Stimulated activated CD8-positive, alpha-beta memory T cell treated with anti-CD3 and anti-CD28 coated beads, Interleukin-4, amount 100 ng/mL, for 24 hours (primary cell): ENCODE results near the gene GABRR3.

ENCODE experiments used
- DNase-seq: peaks from one replicate; pipeline ENCODE4 v3.0.0-alpha.2; 2020; ENCODE audit warnings: low read depth

The GABRR3 gene

DNA sequence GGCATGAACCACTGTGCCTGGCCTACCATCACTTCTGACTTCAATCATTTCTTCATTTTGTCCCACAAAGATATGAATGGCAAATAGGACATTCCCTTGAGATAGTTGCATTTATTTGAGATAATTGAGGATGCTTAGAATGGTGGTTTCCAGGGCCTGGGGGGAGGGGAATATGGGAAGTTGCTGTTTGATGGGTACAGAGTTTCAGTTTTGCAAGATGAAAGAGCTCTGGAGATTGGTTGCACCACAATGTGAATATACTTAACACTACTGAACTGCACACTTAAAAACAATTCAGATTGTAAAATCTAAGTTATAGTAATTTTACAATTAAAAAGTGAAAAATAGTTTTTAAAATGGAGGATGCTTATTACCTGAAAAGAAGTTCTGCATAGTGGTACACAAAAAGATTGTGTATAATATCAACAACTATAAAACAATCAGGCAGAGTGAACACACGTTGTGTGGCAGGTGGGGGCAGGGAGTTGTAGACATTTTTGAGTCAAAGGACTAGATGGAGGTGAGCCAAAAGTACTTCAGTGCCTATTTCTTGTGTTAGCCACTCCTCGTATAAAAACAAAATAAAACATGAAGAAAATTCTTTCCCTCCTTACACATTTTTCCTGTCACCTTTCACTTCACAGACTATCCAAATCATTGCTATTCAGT, 44.4 kb downstream of the GABRR3 start:
- no peak for DNase-seq

DNA sequence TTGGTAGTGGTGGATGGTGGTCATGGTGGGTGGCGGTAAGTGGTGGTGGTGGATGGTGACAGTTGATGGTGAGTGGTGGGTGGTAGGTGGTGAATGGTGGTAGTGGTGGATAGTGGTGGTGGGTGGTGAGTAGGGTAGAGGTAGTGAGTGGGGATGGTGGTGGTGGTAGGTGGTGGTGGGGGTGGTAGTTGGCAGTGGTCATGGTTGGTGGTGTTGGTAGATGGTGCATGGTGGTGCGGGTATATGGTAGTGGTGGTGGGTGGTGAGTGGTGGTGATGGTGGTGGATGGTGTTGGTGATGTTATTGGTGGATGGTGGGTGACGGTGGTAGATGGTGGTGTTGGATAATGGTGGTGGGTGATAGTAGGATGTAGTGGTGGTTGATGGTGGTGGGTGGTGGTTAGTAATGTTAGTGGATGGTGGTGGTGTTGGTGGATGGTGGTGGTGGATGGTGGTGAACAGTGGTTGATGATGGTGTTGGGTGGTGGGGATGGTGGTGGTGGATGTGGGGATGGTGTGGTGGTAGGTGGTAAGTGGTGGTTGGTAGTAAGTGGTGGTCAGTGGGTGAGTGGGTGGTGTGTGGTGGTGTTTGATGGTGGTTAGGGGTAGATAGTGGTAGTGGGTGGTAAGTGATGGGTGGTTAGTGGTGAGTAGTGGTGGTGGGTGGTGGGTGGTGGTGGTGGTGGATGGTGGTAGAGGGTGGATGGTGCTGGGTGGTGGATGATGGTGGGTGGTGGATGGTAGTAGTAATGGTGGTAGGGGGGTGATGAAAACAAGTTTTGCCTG, 46.1 kb downstream of the GABRR3 start:
- DNase-seq, result no peak

GRCh38 chr3:97987306-97987705, 47.8 kb downstream of the GABRR3 start:
- no peak for DNase-seq

DNA sequence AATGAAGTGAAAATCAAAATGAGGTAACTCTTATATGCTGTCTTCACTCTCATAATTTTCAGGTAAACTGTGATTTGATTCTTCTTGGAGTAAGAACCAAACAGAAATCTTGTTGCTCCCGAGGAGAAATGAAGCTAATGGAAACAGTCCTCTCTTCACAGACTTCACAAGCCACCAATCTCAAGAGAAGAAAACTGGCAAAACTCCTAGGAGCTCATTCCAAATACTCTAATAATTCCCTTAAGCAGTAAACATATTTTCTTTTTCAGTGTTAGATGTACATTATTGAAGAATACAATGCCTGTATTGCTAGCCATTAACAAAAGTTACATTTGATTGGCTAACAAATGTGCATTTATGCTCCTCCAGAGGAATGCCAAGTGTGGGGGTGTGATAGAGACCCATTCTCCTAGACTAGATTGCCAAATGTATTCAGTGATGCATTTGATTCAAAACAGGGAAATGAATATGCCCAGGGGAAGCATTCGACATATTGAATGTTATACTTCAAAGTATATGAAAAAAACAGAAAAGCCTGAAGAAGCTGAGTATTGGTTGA, 51.1 kb downstream of the GABRR3 start:
- no peak for DNase-seq

DNA sequence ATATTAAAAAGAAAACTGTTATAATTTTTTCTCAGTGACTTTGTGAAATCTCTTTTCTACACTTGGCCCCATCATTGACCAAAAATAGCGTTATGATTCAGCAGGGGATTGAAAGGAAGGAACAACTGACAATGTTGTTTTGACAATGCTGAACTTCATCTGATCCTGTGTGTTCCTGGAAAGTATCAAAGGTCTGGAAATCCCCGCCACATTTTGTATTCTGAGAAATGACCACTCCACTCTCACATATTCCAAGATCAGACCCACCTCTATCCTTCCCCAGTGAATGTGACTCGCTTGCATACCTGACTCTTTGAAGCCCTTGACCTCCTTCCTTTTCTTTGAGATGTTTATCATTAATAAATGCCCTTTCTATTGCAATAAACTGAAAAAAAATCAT, 53.2 kb downstream of the GABRR3 start:
- DNase-seq, result no peak

- no peak for DNase-seq
Observed at GRCh38 chr3:97979610-97980009, 55.5 kb downstream of the GABRR3 start.

DNA sequence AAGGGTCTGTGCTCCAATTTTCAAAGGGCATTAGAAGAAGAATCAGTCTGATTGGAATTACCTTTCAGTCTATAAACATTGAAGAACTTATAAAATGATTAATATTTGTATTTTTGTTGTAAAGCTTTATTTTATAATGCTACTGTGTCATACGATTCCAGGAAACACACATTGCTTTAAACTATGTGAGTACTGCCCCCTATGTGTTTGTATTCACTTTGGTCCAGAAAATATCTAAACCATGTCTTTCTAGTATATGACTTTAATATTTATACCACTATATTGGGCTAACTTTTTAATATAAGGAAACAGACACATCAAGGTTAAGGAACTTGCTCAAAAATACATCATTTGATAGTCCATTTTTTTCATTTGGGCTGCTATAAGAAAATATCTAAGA, 59.6 kb downstream of the GABRR3 start:
- DNase-seq, result no peak

- no peak for DNase-seq
Observed at GRCh38 chr3:97974996-97975395, 60.1 kb downstream of the GABRR3 start.

DNA sequence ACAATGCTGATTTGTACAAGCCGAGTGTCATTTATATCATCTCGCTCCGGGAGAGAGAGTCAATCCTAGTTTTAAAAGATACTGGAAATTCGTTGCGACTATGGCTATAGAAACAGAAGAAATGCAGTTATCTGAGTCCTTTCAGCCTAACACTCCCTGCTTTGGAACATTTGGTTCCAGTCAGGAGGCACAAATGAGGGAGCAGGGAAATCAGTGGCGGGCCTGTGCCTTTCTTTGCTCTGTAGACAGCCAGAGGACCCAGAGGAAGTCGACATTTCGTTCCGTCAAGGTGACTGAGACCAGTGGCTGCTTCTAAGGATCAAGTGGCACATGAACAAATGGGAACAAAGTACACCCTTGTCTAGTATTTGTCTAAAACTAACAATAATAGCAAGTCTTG, 62.1 kb downstream of the GABRR3 start:
- DNase-seq, result no peak

DNA sequence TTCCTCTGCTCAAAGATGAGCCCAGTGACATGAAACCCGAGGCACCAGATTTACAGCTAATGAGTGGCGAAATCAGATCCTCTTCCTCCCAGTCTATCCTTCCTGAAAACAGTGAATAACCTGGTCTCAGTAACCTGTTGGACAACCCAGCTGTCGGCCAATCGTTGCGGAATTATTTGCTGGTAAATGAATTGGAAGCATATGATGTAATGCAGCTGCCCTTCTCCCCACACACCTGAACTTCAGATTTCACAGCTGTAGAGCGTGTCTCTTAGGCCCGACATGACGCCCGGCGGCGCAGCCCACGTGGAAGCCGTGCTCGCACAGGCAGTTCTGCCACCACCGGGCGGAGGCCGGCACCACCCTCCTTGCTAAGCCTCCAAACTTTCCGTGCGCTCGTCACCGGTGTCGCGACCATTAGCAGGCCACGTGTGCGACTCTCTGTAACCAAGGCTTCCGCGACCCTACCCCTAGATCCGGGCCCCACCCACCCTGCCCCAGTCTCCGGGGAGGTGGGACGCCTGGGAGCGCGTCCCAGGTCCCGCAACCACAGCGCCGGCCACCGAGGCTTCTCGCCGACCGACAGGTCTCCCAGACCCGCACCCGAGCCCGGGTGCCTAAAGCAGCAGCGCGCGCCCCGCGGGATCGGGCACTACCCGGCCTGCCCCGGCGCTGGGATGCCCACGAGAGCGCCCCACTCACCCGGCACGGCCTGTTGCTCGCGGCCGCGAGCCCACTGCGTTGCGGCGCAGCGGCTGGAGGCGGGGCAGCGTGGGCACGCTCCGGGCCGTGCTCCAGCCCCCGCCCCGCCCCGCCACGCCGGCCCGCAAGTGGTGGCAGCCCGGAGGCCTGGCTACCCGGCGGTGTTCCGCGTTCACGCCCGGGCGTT, 63.2 kb downstream of the GABRR3 start, which contains the start of gene RIOX2:
TSS of gene RIOX2 (minus strand) at position 753 of the 889 bp plus-strand sequence. CDS start 4,838 bp downstream, outside the sequence.
- DNase-seq, result peak; percentile 66

DNA sequence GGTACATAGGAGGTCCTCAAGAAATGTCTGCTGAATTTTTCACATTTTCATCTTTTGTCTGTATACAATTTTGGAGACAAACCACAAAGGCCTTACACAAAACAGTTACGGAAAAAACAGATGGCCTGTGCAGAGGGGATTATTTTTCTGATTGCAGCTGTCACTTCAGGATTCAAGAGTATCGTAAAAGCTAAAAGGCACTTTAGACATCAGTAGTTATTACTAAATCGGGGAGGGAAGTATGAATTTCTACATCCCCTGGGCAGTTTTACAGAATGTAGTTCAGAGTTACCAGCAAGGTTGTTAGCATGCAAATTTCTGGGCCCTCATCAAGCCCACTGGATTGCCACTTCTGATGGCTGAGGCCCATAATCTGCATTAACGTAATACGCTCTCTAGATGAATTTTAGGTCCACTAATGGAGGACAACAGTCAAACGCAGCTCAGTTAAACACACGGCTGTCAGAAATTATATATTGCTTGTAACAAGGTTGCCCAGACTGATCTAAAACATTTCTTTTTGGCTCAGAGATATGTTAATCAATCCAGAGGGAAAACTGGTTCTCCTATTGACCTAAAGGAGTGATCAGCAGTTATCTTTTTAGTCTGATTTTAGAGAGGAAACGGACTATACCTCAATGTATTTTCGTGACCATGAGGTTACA, 64.0 kb downstream of the GABRR3 start:
- DNase-seq, result no peak

DNA sequence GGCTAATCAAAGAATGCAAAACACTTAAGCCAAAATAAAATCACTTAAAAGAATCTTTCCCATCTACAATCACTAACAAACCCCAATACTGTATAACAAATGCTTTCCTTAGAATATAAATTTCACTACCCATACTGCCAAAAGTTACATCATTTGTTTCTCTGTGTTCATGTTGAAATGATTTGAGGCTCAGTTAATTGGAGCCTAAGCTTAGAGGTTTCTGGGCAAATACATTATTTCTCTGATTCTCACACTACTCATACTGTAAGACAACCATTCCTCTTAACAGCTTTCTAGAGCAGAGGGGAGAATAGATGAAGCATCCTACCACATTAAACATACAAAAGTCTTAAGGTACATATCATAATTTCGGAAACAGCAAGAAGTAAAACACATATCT, 65.0 kb downstream of the GABRR3 start:
- no peak for DNase-seq

DNA sequence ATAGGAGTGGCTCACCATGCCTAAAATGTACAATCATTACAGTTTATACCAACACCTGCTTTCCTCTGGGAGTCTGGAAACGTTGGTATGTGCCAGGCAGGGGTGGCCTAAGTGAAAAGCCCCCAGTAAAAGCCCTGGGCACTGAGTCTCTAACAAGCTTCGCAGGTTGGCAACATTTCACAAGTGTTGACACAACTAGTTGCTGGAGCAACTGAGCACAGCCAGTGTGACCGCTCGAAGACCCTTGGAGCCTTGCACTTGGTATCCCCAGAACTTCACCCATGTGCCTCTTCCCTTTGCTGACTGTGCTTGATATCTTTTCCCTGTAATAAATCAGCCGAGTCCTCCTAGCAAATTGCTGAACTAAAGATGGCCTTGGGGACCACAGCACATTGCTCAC, 65.6 kb downstream of the GABRR3 start:
- no peak for DNase-seq

DNA sequence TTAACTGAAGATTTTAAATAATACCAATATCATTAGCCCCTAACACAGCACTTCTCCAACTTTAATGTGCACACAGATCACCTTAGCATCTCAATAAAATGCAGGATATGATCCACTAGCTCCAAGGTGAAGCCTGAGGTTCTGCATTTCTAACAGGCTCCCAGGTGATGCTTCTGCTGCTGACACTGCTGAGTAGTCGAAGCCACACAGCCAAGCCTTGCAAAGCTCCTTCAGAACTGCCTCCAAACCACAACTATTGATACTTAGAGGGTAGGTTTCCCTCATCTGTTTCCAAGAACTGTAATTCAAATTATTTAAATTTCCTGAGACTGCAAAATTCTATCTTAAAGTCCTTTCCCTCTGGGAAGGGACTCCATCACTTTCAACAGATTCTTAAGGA, 66.7 kb downstream of the GABRR3 start:
- DNase-seq, result no peak

DNA sequence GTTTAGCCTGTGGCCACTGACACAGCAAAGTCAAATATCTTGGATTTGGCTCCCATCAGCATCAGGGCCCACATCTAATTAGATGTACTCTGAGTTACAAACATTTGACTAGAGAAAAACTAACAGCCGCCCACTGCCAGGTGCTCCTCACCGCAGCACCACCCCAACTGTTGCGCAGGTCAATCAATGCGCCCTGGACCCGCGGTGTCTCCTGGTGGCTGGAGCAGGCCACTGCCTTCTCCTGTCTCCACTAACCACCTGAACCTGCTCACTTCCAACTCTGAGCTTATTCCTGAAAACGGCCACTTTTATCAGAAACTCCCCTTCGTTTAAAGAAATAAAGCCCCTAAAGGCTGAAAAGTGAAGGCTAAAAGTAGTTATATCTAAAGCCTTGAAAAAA, 67.1 kb downstream of the GABRR3 start:
- DNase-seq, result no peak

DNA sequence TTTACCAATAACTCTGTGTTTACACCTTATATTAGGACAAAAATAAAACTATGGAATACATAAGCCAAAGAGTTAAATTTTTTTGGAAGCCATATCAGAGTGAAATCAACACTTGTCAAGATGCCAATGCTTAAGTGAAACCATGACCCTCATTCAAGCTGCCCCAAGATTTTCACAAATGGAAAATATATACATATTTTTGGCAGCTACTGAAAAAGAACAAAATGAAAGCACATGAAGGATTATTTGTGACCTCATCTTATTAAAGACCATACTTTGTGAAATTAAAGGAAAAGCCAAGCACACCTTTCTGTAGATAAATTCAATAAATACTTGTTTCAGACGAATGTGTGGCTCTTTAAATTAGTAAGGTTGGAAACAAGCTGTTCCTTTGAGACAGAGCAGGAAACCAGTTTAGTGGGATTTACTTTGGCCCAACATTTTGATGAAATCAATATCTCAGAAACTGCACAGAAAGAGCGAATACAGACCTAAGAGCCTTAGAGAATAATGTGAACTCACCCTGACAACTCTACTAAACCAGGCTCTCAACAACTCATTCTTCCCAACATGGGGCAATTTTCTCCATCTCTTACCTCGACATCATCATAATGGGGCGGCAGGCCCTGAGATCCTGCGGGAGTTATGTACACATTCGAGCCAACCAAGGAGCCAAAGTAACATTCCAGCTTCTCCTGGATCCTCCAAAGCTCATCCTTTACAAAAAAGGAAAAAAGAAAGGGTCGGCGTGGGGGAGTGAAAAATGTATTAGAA, 73.9 kb downstream of the GABRR3 start:
- DNase-seq, result no peak

DNA sequence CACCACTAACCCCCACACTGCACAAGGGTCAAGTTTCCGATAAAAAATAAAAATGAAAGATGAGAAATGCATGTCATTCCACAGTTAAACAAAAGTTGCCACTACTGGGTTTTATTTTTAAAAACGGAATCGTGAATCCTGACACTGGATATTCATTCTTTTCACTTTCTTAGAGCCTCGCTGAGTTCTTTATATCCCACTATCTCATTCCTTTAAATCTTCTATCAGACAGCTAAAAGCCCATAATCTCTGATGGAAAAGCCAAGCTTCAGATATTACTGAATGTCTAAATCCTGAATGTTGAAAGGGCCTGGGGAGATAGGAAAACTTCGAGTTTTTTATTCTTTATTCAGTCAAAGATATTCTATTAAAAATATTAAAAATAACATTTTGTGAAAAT, 74.6 kb downstream of the GABRR3 start:
- no peak for DNase-seq

GRCh38 chr3:97959872-97960271, 75.2 kb downstream of the GABRR3 start:
- no peak for DNase-seq

DNA sequence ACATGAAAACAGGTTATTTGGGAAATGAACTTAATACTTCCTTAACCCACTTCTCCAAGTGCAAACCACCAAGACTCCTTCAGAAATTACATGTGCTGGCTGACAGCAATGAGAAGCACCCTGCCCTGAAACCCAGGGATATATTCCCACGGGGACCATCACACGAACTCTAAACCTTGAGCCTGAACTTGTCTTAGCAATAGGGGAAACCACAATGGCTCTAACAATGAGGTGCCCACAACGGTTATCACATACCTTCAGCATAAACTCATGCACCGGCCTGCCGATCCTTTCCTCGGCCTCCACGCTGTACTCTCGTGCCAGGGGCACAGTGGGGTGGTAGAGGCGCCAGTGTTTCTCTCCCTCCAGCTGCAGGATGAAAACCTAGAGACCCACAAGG, 76.3 kb downstream of the GABRR3 start:
- no peak for DNase-seq

GRCh38 chr3:97958396-97958795, 76.7 kb downstream of the GABRR3 start:
- DNase-seq, result no peak
